ENCODE data around the gene KTN1. TPM values are rescaled to one million over a fixed set of nuclear protein-coding genes. Genes with fewer than 3 reads are reported as not detected.
A peak's percentile ranks its signal among the peaks of the same experiment; 100 is the strongest.

The KTN1 gene
- total RNA-seq, 2 donors from 2014 or later: 149 to 264 TPM

DNA sequence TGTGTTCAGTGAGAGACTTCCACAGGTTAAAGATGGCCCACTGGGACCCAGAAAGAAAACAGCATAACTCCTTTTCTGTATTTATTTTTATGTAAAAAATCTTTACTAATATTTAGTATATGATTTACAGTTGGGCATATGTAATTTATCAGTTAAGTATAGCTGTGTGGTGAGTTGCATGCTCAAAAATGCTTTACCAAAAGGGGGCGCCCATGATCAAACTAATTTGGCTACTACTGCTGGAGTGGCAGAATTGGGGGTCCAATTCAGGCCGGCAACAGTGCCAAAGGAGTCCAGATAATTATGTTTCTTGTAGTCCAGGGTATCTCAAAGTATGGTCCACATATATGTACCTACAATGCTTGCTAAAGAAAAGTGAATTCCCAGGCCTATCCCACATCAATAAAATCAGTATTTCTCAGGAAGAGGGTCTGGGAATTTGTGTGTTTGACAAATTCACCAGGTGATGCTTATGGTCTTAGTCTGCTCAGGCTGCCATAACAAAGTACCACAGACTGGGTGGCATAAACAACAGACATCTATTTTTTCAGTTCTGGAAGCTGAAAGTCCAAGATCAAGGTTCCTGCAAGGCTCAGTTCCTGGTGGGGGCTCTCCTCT, 152.0 kb downstream of the KTN1 start:
- Histone ChIP-seq H3K9ac (ENCODE audit: low read depth in 2 of 2, low read length in 2 of 2) (no peak overlapping the region), H3K4me1 (no peaks in the 10 kb centered on the region), H3K9me3 (no peaks in the 10 kb centered on the region), H3K36me3 (no peaks in the 10 kb centered on the region), H3K27ac (no peak overlapping the region), H3K4me3 (no peak overlapping the region), H3K27me3 (no peaks in the 10 kb centered on the region)
- peak; percentile 51 for TF ChIP-seq CTCF (IDR thresholded peaks at IDR 0.05)
- peak; percentile 75 for DNase-seq
- intact Hi-C loops (cut with DNase I): no loop called here

GRCh38 chr14:55733599-55733998, 153.6 kb downstream of the KTN1 start:
- no peak overlapping the region for H3K9ac ChIP-seq (ENCODE audit: low read depth in 2 of 2, low read length in 2 of 2)
- no peak for TF ChIP-seq CTCF (IDR thresholded peaks at IDR 0.05)
- no peaks in the 10 kb centered on the region for H3K9me3 ChIP-seq
- no peaks in the 10 kb centered on the region for H3K27me3 ChIP-seq
- intact Hi-C loops (cut with DNase I): no loop called here
- no peaks in the 10 kb centered on the region for H3K4me1 ChIP-seq
- H3K27ac ChIP-seq: no peak overlapping the region
- no peak overlapping the region for H3K4me3 ChIP-seq
- DNase-seq: no peak
- H3K36me3 ChIP-seq: no peaks in the 10 kb centered on the region

Other genes starting within 250 kb of the KTN1 start
- 1 to 10 TPM; 5.4 to 7.2 TPM for gene ATG14, start 168.4 kb upstream of the KTN1 start, total RNA-seq
- under 1 TPM in 1 of 2 donors, not detected in 1; 0.12 TPM for gene TBPL2, start 139.6 kb upstream of the KTN1 start, total RNA-seq

Measured in colonic mucosa (tissue), 4 donors.